CD1c-positive myeloid dendritic cell (primary cell): ENCODE measurements around the gene BPIFB2.

ENCODE experiments used
- DNase-seq: peaks from one replicate; pipeline ENCODE4 v3.0.0-alpha.2; 2016; ENCODE audit errors: extremely low spot score

Gene BPIFB2

GRCh38 chr20:33070111-33071053, 62.9 kb downstream of the BPIFB2 start:
- DNase-seq, result no peak

- DNase-seq, result no peak
Measured at GRCh38 chr20:33071198-33071597, 63.7 kb downstream of the BPIFB2 start.

- DNase-seq, result no peak
Measured at GRCh38 chr20:33072362-33072761, 64.9 kb downstream of the BPIFB2 start.

- DNase-seq, result no peak
Measured at GRCh38 chr20:33072813-33073212, 65.3 kb downstream of the BPIFB2 start.
